NT2/D1 (cell line): ENCODE results near the gene FHAD1.

Experiments
- SUZ12 ChIP-seq: IDR thresholded peaks from 2 replicates; pipeline ENCODE4 v1.6.1; 2011; ENCODE audit not compliant: insufficient read length, insufficient read depth; ENCODE audit errors: extremely low read depth
- ZNF274 ChIP-seq: IDR thresholded peaks from 2 replicates; pipeline ENCODE4 v1.6.1; 2011; ENCODE audit warnings: mild to moderate bottlenecking, low read depth, low read length

- TF ChIP-seq ZNF274 (no peak), SUZ12 (no peak)
These were observed 83.0 kb downstream of the FHAD1 start for GRCh38 chr1:15330028-15330427.
